Endothelial cell of umbilical vein (primary cell): ENCODE data around the gene KCNG3.
"Not testable (repeated sequence)": the region's sequence is repeated elsewhere in the genome, so short reads cannot be mapped to it uniquely, and the experiment has no call there.

Source experiments
- CTCF ChIP-seq, 2 donors: IDR thresholded peaks; 1 replicate in 1 of 2; 2 replicates in 1 of 2; pipeline ENCODE4 v1.5.1; 2011; ENCODE audit warnings: low read length in 2 of 2, mild to moderate bottlenecking in 2 of 2, moderate library complexity in 2 of 2, control low read depth in 1 of 2, inconsistent platforms in 1 of 2, low read depth in 1 of 2; ENCODE audit not compliant: insufficient read depth in 1 of 2; ENCODE audit errors: extremely low read depth in 1 of 2
- EZH2 ChIP-seq: IDR thresholded peaks from 2 replicates; pipeline ENCODE4 v1.6.1; 2012; ENCODE audit warnings: borderline replicate concordance, low read depth, mild to moderate bottlenecking, moderate library complexity, low read length, inconsistent platforms; ENCODE audit not compliant: severe bottlenecking
- MAX ChIP-seq: IDR thresholded peaks from 2 replicates; pipeline ENCODE4 v1.6.1; 2011; ENCODE audit not compliant: insufficient read depth, insufficient read length
- POLR2A ChIP-seq: IDR thresholded peaks from 2 replicates; pipeline ENCODE4 v1.6.1; 2012; ENCODE audit warnings: low read depth, mild to moderate bottlenecking, control low read depth, low read length

GRCh38 chr2:42393320-42393719 lies 100.5 kb downstream of the KCNG3 start:
- not testable (repeated sequence) for TF ChIP-seq CTCF (IDR thresholded peaks at IDR 0.05; ENCODE audit: extremely low read depth in 1 of 2, insufficient read depth in 1 of 2, low read depth in 1 of 2, low read length in 2 of 2); EZH2; POLR2A; MAX
